HG02763 (cell line): Measurements from ENCODE around the gene ITIH5.
"Not testable (repeated sequence)": the region's sequence is repeated elsewhere in the genome, so short reads cannot be mapped to it uniquely, and the experiment has no call there.

Experiments used
- ATAC-seq: cut with Tn5 transposase; IDR thresholded peaks from one replicate; pipeline ENCODE4 v1.9.1; 2021; ENCODE audit warnings: mild to moderate bottlenecking, moderate library complexity; ENCODE audit not compliant: unreplicated experiment

ITIH5 gene

GRCh38 chr10:7666253-7667023 is at the start of gene ITIH5:
Gene ITIH5, minus strand, starts transcription at chr10:7666966. Its CDS starts 74 bp downstream, at chr10:7666892.
- ATAC-seq = no peak

- ATAC-seq = no peak
Observed at GRCh38 chr10:7715515-7715914, 48.7 kb upstream of the ITIH5 start.

GRCh38 chr10:7711075-7711474 is 44.3 kb upstream of the ITIH5 start:
- ATAC-seq = not testable (repeated sequence)

- ATAC-seq = no peak
Observed at GRCh38 chr10:7710446-7710845, 43.7 kb upstream of the ITIH5 start.

GRCh38 chr10:7708832-7709231 is 42.1 kb upstream of the ITIH5 start:
- ATAC-seq = no peak

- no peak for ATAC-seq
Observed at GRCh38 chr10:7707858-7708622, 41.3 kb upstream of the ITIH5 start.

GRCh38 chr10:7707102-7707501 is 40.3 kb upstream of the ITIH5 start:
- ATAC-seq = no peak

GRCh38 chr10:7706534-7707073 is 39.8 kb upstream of the ITIH5 start:
- ATAC-seq = no peak

- no peak for ATAC-seq
Observed at GRCh38 chr10:7705341-7705740, 38.6 kb upstream of the ITIH5 start.

- no peak for ATAC-seq
Observed at GRCh38 chr10:7704071-7705016, 37.6 kb upstream of the ITIH5 start.

GRCh38 chr10:7703140-7703539 is 36.4 kb upstream of the ITIH5 start, which contains the start of gene ITIH2:
Gene ITIH2, plus strand, starts transcription at chr10:7703316. Its CDS starts 119 bp downstream, at chr10:7703435.
- no peak for ATAC-seq

- ATAC-seq = no peak
Observed at GRCh38 chr10:7702288-7702812, 35.6 kb upstream of the ITIH5 start.

GRCh38 chr10:7701158-7701742 is 34.5 kb upstream of the ITIH5 start:
- ATAC-seq = no peak

- no peak for ATAC-seq
Observed at GRCh38 chr10:7700577-7701125, 33.9 kb upstream of the ITIH5 start.

- ATAC-seq = no peak
Observed at GRCh38 chr10:7697426-7697825, 30.7 kb upstream of the ITIH5 start.

GRCh38 chr10:7696545-7696944 is 29.8 kb upstream of the ITIH5 start:
- no peak for ATAC-seq

GRCh38 chr10:7693194-7693593 is 26.4 kb upstream of the ITIH5 start:
- not testable (repeated sequence) for ATAC-seq

GRCh38 chr10:7692368-7692767 is 25.6 kb upstream of the ITIH5 start:
- ATAC-seq = not testable (repeated sequence)

- not testable (repeated sequence) for ATAC-seq
Observed at GRCh38 chr10:7690885-7691597, 24.3 kb upstream of the ITIH5 start.
